ENCODE data around the gene WDR59. TPM values are rescaled to one million over a fixed set of nuclear protein-coding genes. Genes with fewer than 3 reads are reported as not detected.

WDR59 gene
- total and polyA plus RNA-seq, 3 donors from 2014 or later: 47.6 to 73.8 (median 55.0) TPM

GRCh38 chr16:74872302-74872701, 112.6 kb downstream of the WDR59 start:
- Histone ChIP-seq H3K4me3 (no peak overlapping the region), H3K36me3 (ENCODE audit: low read depth, missing control alignments) (no peaks in the 10 kb centered on the region), H3K4me1 (no peaks in the 10 kb centered on the region), H3K27ac (no peak overlapping the region), H3K9me3 (no peaks in the 10 kb centered on the region), H3K27me3 (no peaks in the 10 kb centered on the region)
- intact Hi-C loops (cut with DNase I; ENCODE audit: low total_unique reads): no loop called here
- no peak for DNase-seq
- no peak for TF ChIP-seq CTCF (IDR thresholded peaks at IDR 0.05)
- no peak for TF ChIP-seq POLR2A (IDR thresholded peaks at IDR 0.05)
- WGBS, 2 donors: 98 to 100% methylated on average over 2 of the region's 2 CpGs

GRCh38 chr16:74871608-74872007, 113.3 kb downstream of the WDR59 start:
- DNase-seq: no peak
- H3K27ac ChIP-seq: no peak overlapping the region
- no peaks in the 10 kb centered on the region for H3K4me1 ChIP-seq
- TF ChIP-seq POLR2A (IDR thresholded peaks at IDR 0.05) (no peak), CTCF (IDR thresholded peaks at IDR 0.05) (no peak)
- WGBS, 2 donors: 76 to 88% methylated on average over 5 of the region's 5 CpGs
- no peaks in the 10 kb centered on the region for H3K9me3 ChIP-seq
- intact Hi-C loops (cut with DNase I; ENCODE audit: low total_unique reads): no loop called here
- no peaks in the 10 kb centered on the region for H3K27me3 ChIP-seq
- no peak overlapping the region for H3K4me3 ChIP-seq
- no peaks in the 10 kb centered on the region for H3K36me3 ChIP-seq (ENCODE audit: low read depth, missing control alignments)

- WGBS, 2 donors: 25 to 27% methylated on average over 6 of the region's 6 CpGs
- no peak for DNase-seq
- Histone ChIP-seq H3K4me1 (no peaks in the 10 kb centered on the region), H3K4me3 (no peak overlapping the region), H3K27ac (no peak overlapping the region), H3K27me3 (no peaks in the 10 kb centered on the region), H3K36me3 (ENCODE audit: low read depth, missing control alignments) (no peaks in the 10 kb centered on the region), H3K9me3 (no peaks in the 10 kb centered on the region)
- no peak for TF ChIP-seq CTCF (IDR thresholded peaks at IDR 0.05)
- TF ChIP-seq POLR2A (IDR thresholded peaks at IDR 0.05): no peak
- intact Hi-C loops (cut with DNase I; ENCODE audit: low total_unique reads): no loop called here
These were observed 116.4 kb downstream of the WDR59 start for GRCh38 chr16:74868501-74868900.

GRCh38 chr16:74868035-74868434, 116.9 kb downstream of the WDR59 start:
- Histone ChIP-seq H3K36me3 (ENCODE audit: low read depth, missing control alignments) (no peaks in the 10 kb centered on the region), H3K27me3 (no peaks in the 10 kb centered on the region), H3K4me3 (no peak overlapping the region), H3K4me1 (no peaks in the 10 kb centered on the region), H3K9me3 (no peaks in the 10 kb centered on the region), H3K27ac (no peak overlapping the region)
- DNase-seq: no peak
- 55 to 68% methylated on average over 5 of the region's 5 CpGs for WGBS, 2 donors
- intact Hi-C loops (cut with DNase I; ENCODE audit: low total_unique reads): no loop called here
- no peak for TF ChIP-seq CTCF (IDR thresholded peaks at IDR 0.05)
- TF ChIP-seq POLR2A (IDR thresholded peaks at IDR 0.05): no peak

GRCh38 chr16:74867281-74867849, 117.6 kb downstream of the WDR59 start:
- TF ChIP-seq POLR2A (IDR thresholded peaks at IDR 0.05) (no peak), CTCF (IDR thresholded peaks at IDR 0.05) (no peak)
- H3K4me1 ChIP-seq: no peaks in the 10 kb centered on the region
- no peaks in the 10 kb centered on the region for H3K27me3 ChIP-seq
- 51 to 67% methylated on average over 15 of the region's 15 CpGs for WGBS, 2 donors
- intact Hi-C loops (cut with DNase I; ENCODE audit: low total_unique reads): no loop called here
- no peak overlapping the region for H3K4me3 ChIP-seq
- no peaks in the 10 kb centered on the region for H3K9me3 ChIP-seq
- H3K27ac ChIP-seq: no peak overlapping the region
- no peaks in the 10 kb centered on the region for H3K36me3 ChIP-seq (ENCODE audit: low read depth, missing control alignments)
- no peak for DNase-seq
